ENCODE data around the gene RBM23. TPM values are rescaled to one million over a fixed set of nuclear protein-coding genes. Genes with fewer than 3 reads are reported as not detected.
A peak's percentile ranks its signal among the peaks of the same experiment; 100 is the strongest.
"Not testable (repeated sequence)": the region's sequence is repeated elsewhere in the genome, so short reads cannot be mapped to it uniquely, and the experiment has no call there.

The RBM23 gene
- total RNA-seq, 2 experiments from 2014 or later: 91.7 to 98.0 TPM

GRCh38 chr14:22864979-22865378 lies 54.0 kb downstream of the RBM23 start:
- no peak for DNase-seq

GRCh38 chr14:22861651-22862050 lies 57.3 kb downstream of the RBM23 start:
- POLR2A ChIA-PET: interaction anchor here (1.5 kb wide), 1 partner anchor 9 kb away, joined by 5 read pairs; no protein-coding TSS in a partner anchor
- peaks cover 7% of the 10 kb centered on the region for H3K9me3 Mint-ChIP-seq
- peaks cover 65% of the 10 kb centered on the region for H3K27me3 Mint-ChIP-seq
- DNase-seq: no peak
- H3K4me3 Mint-ChIP-seq: no peak overlapping the region
- H3K36me3 Mint-ChIP-seq: peaks cover 12% of the 10 kb centered on the region
- peaks cover 8% of the 10 kb centered on the region for H3K4me1 Mint-ChIP-seq
- no peak for ATAC-seq (ENCODE audit: low read depth)
- H3K27ac Mint-ChIP-seq: no peak overlapping the region

More at GRCh38 chr14:22864979-22865378, 54.0 kb downstream of the RBM23 start:
- peaks cover 7% of the 10 kb centered on the region for H3K9me3 Mint-ChIP-seq
- no peak overlapping the region for H3K27ac Mint-ChIP-seq
- peaks cover 10% of the 10 kb centered on the region for H3K36me3 Mint-ChIP-seq
- H3K4me1 Mint-ChIP-seq: no peaks in the 10 kb centered on the region
- ATAC-seq (ENCODE audit: low read depth): no peak
- POLR2A ChIA-PET: no interaction called here
- H3K4me3 Mint-ChIP-seq: no peak overlapping the region
- H3K27me3 Mint-ChIP-seq: peaks cover 42% of the 10 kb centered on the region

GRCh38 chr14:22860377-22860776 lies 58.6 kb downstream of the RBM23 start:
- H3K4me1 Mint-ChIP-seq: peaks cover 11% of the 10 kb centered on the region
- H3K27me3 Mint-ChIP-seq: peaks cover 66% of the 10 kb centered on the region
- DNase-seq; H3K36me3 Mint-ChIP-seq; H3K9me3 Mint-ChIP-seq; ATAC-seq (ENCODE audit: low read depth); H3K27ac Mint-ChIP-seq; H3K4me3 Mint-ChIP-seq: not testable (repeated sequence)
- POLR2A ChIA-PET: interaction anchor here (1.2 kb wide), 1 partner anchor 11 kb away, joined by 4 read pairs; no protein-coding TSS in a partner anchor

GRCh38 chr14:22856428-22856827 lies 62.5 kb downstream of the RBM23 start:
- Mint-ChIP-seq H3K9me3 (peaks cover 1% of the 10 kb centered on the region), H3K27me3 (peaks cover 50% of the 10 kb centered on the region), H3K4me3 (no peak overlapping the region), H3K36me3 (peaks cover 5% of the 10 kb centered on the region), H3K4me1 (peaks cover 28% of the 10 kb centered on the region), H3K27ac (no peak overlapping the region)
- POLR2A ChIA-PET: no interaction called here
- DNase-seq: no peak
- no peak for ATAC-seq (ENCODE audit: low read depth)

GRCh38 chr14:22854963-22855724 lies 63.8 kb downstream of the RBM23 start:
- DNase-seq (no peak), ATAC-seq (ENCODE audit: low read depth) (no peak)
- no peaks in the 10 kb centered on the region for H3K9me3 Mint-ChIP-seq
- peaks cover 33% of the 10 kb centered on the region for H3K4me1 Mint-ChIP-seq
- POLR2A ChIA-PET: interaction anchor here (0.6 to 3.2 kb wide), 7 partner anchors 16 to 987 kb away, joined by 3 to 27 read pairs (median 4); no protein-coding TSS in a partner anchor
- peaks cover 3% of the 10 kb centered on the region for H3K36me3 Mint-ChIP-seq
- H3K4me3 Mint-ChIP-seq: no peak overlapping the region
- peaks cover 40% of the 10 kb centered on the region for H3K27me3 Mint-ChIP-seq
- peak overlapping the region; percentile 34 for H3K27ac Mint-ChIP-seq

GRCh38 chr14:22854296-22854695 lies 64.7 kb downstream of the RBM23 start:
- POLR2A ChIA-PET: interaction anchor here (0.7 to 3.2 kb wide), 8 partner anchors 17 to 986 kb away, joined by 3 to 27 read pairs (median 4); no protein-coding TSS in a partner anchor
- not testable (repeated sequence) for H3K9me3 Mint-ChIP-seq; H3K27ac Mint-ChIP-seq; H3K4me3 Mint-ChIP-seq; H3K36me3 Mint-ChIP-seq; ATAC-seq (ENCODE audit: low read depth); DNase-seq
- H3K4me1 Mint-ChIP-seq: peaks cover 33% of the 10 kb centered on the region
- peaks cover 34% of the 10 kb centered on the region for H3K27me3 Mint-ChIP-seq

GRCh38 chr14:22852940-22853767 lies 65.8 kb downstream of the RBM23 start:
- Mint-ChIP-seq H3K4me1 (peaks cover 30% of the 10 kb centered on the region), H3K27ac (peak overlapping the region; percentile 80), H3K36me3 (peaks cover 2% of the 10 kb centered on the region), H3K4me3 (peak overlapping the region; percentile 82), H3K27me3 (peaks cover 35% of the 10 kb centered on the region), H3K9me3 (no peaks in the 10 kb centered on the region)
- ATAC-seq (ENCODE audit: low read depth) (peak; percentile 82), DNase-seq (peak; percentile 95)
- POLR2A ChIA-PET: interaction anchor here (0.6 to 3.2 kb wide), 5 partner anchors 23 to 296 kb away, joined by 3 to 27 read pairs (median 4); partner anchors contain the start of gene DAD1

GRCh38 chr14:22852599-22852939 lies 66.4 kb downstream of the RBM23 start:
- POLR2A ChIA-PET: interaction anchor here (0.6 to 3.2 kb wide), 5 partner anchors 22 to 295 kb away, joined by 3 to 27 read pairs (median 4); partner anchors contain the start of gene DAD1
- Mint-ChIP-seq H3K36me3 (peaks cover 2% of the 10 kb centered on the region), H3K9me3 (no peaks in the 10 kb centered on the region), H3K27me3 (peaks cover 31% of the 10 kb centered on the region), H3K4me3 (peak overlapping the region; percentile 82), H3K27ac (peak overlapping the region; percentile 80), H3K4me1 (peaks cover 30% of the 10 kb centered on the region)
- no peak for ATAC-seq (ENCODE audit: low read depth)
- no peak for DNase-seq

- not testable (repeated sequence) for H3K9me3 Mint-ChIP-seq; H3K27ac Mint-ChIP-seq; ATAC-seq (ENCODE audit: low read depth); H3K4me3 Mint-ChIP-seq; H3K36me3 Mint-ChIP-seq; DNase-seq
- peaks cover 27% of the 10 kb centered on the region for H3K27me3 Mint-ChIP-seq
- POLR2A ChIA-PET: interaction anchor here (0.6 to 3.2 kb wide), 5 partner anchors 22 to 295 kb away, joined by 3 to 27 read pairs (median 4); partner anchors contain the start of gene DAD1
- H3K4me1 Mint-ChIP-seq: peaks cover 31% of the 10 kb centered on the region
Observed at GRCh38 chr14:22852178-22852577, 66.8 kb downstream of the RBM23 start.

- POLR2A ChIA-PET: interaction anchor here (0.9 to 1.9 kb wide), 4 partner anchors 21 to 281 kb away, joined by 3 to 7 read pairs (median 6); no protein-coding TSS in a partner anchor
- Mint-ChIP-seq H3K9me3 (no peaks in the 10 kb centered on the region), H3K27me3 (peaks cover 25% of the 10 kb centered on the region), H3K27ac (peak overlapping the region; percentile 21), H3K36me3 (no peaks in the 10 kb centered on the region), H3K4me1 (peaks cover 29% of the 10 kb centered on the region), H3K4me3 (peak overlapping the region; percentile 10)
- peak; percentile 31 for ATAC-seq (ENCODE audit: low read depth)
- DNase-seq: peak; percentile 53
Observed at GRCh38 chr14:22850944-22851764, 67.8 kb downstream of the RBM23 start.

GRCh38 chr14:22849212-22849819 lies 69.6 kb downstream of the RBM23 start:
- peaks cover 21% of the 10 kb centered on the region for H3K4me1 Mint-ChIP-seq
- no peak for DNase-seq
- H3K36me3 Mint-ChIP-seq: no peaks in the 10 kb centered on the region
- H3K27ac Mint-ChIP-seq: no peak overlapping the region
- POLR2A ChIA-PET: no interaction called here
- H3K4me3 Mint-ChIP-seq: no peak overlapping the region
- no peak for ATAC-seq (ENCODE audit: low read depth)
- peaks cover 12% of the 10 kb centered on the region for H3K27me3 Mint-ChIP-seq
- no peaks in the 10 kb centered on the region for H3K9me3 Mint-ChIP-seq

Measured in activated naive CD8-positive, alpha-beta T cell treated with anti-CD3 and anti-CD28 coated beads, Interleukin-2, amount 10 ng/mL, durations not matched to agents 7 days and 5 days (primary cell).